NCI-H2107 (cell line): ENCODE results near the gene TIMM50.

Experiments
- DNase-seq: peaks from one replicate; lab custom pipeline; 2025; lab: John Stamatoyannopoulos, UW

The TIMM50 gene

DNA sequence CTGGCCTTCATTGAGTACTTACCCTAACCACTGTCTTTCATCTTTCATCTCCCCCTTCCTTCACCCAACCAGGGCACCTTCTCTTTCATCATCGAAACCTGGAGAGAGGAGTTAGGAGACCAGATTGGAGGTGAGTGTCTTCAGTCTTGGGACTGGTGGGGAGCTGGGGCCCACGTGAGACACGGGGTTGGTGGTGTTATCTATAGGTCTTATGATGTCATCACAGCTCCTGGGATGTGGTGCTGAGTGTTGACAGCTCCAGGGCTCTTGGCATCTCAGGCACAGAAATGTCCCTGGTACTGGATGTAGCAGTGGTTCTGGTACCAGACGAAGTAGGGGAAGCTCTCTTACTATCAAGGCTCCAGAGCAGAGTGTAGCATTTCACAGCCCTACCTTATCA, 19.9 kb downstream of the TIMM50 start:
- DNase-seq, result no peak

DNA sequence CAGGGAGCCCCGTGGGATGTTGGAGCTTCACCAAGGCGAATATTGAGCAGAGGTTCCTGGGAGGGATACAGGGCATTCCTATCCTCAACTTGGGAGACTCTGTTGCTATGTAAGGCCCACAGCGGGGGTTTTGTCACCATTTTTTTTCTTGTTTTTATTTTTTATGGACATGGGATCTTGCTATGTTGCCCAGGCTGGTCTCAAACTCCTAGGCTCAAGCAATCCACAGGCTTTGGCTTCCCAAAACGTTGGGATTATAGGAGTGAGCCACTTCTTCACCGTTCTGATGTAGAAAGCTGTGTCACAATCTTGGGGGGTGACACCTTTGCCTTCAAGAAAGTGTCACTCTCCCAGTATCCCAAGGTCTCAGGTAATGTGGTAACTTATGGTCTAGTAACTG, 20.7 kb downstream of the TIMM50 start:
- no peak for DNase-seq

DNA sequence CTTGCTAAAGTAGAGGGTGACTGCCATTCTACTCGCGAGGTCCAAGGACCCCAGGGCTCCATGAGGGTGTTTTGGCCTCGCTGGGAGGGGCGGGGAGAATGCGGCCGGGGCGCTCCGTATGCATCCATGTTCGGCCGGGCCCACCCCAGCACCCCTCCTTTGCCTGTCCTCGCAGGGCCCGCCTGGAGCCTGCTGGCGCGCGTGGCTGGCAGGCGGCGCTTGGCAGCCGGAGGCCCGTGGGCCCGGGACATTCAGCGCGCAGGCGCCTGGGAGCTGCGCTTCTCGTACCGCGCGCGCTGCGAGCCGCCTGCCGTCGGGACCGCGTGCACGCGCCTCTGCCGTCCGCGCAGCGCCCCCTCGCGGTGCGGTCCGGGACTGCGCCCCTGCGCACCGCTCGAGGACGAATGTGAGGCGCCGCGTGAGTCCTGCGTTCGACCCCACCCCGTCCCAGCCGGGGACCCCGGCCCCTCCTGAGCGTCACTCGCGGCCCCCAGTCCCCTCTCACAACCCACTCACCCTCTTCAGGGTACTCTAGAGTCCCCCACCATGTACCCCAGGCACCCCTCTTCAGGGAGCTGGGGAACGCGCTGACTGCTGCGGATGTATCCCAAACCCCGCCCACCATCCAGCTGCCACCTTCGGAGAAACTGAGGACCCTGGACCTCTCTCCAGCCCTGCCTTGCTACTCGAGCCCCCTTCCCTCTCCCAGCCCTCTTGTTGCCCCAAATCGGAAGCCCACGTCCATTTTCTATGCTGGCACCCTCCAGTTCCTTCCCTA, 22.2 kb downstream of the TIMM50 start:
- no peak for DNase-seq

GRCh38 chr19:39506598-39506943, 25.9 kb downstream of the TIMM50 start:
- DNase-seq, result no peak

- no peak for DNase-seq
These were observed 26.5 kb downstream of the TIMM50 start for GRCh38 chr19:39506944-39507714.

- DNase-seq, result no peak
These were observed 27.2 kb downstream of the TIMM50 start for GRCh38 chr19:39507715-39508364.

GRCh38 chr19:39508629-39509028, 28.0 kb downstream of the TIMM50 start:
- no peak for DNase-seq

GRCh38 chr19:39509233-39509632, 28.6 kb downstream of the TIMM50 start:
- no peak for DNase-seq

- no peak for DNase-seq
These were observed 32.4 kb downstream of the TIMM50 start for GRCh38 chr19:39512988-39513387.

- no peak for DNase-seq
These were observed 34.4 kb downstream of the TIMM50 start, which contains the start of gene SELENOV for GRCh38 chr19:39514840-39515550. Gene SELENOV, plus strand, starts transcription at chr19:39515139. Its CDS starts 74 bp downstream, at chr19:39515213.

DNA sequence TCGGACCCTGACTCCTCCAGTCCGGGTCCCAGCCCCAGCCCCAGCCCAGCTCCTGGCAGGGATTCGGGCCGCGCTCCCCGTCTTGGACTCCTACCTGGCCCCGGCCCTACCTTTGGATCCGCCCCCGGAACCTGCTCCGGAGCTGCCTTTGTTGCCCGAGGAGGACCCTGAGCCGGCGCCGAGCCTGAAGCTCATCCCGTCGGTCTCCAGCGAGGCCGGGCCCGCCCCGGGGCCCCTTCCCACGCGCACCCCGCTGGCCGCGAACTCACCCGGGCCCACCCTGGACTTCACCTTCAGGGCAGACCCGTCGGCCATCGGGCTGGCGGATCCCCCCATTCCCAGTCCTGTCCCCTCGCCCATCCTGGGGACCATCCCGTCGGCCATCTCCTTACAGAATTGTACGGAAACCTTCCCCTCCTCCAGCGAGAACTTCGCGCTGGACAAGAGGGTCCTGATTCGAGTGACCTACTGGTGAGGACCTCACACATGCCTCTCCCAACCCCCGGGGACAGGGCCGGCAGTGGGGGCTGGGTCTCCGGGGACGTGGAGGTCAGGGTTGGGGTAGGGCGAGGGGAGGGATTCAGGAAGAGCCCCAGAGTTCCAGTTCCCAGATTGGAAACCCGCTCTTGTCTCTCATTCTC, 35.0 kb downstream of the TIMM50 start:
- no peak for DNase-seq

DNA sequence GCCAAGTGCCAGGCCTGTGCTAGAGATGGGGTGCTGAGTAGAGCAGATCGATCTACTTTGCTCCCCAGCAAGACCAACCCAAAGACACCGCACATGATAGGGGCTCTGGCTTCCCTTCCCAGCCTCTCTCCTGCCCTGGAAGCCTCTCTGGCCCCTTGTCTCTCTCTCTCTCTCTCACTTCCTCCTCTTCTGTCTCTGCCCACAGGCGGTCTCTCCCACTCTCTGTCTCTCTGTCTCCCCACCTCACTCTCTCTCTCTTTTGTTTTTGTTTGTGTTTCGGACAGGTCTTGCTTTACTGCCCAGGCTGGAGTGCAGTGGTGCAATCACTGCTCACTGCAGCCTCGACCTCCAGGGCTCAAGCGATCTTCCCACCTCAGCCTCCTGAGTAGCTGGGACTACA, 35.6 kb downstream of the TIMM50 start:
- DNase-seq, result no peak

- DNase-seq, result no peak
These were observed 36.8 kb downstream of the TIMM50 start for GRCh38 chr19:39517432-39517831.

DNA sequence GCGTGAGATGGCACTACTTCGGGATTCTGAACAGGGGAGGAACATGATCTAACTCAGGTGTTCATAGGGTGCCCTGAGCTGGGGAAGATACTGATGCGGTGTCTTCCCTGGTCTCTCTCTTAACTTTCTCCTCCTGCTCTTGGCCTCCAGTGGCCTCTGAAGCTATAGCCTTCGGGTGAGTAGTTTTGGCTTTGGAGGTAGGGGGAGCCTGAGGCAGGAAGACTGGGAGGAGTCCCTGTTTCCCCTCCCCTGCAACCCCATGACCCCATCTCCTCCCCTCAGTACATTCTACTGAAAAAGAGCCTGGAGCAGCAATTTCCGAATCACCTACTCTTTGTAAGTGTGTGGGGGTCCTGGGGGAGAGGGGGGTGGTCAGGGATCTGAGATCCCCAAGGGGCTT, 37.8 kb downstream of the TIMM50 start:
- DNase-seq, result no peak

DNA sequence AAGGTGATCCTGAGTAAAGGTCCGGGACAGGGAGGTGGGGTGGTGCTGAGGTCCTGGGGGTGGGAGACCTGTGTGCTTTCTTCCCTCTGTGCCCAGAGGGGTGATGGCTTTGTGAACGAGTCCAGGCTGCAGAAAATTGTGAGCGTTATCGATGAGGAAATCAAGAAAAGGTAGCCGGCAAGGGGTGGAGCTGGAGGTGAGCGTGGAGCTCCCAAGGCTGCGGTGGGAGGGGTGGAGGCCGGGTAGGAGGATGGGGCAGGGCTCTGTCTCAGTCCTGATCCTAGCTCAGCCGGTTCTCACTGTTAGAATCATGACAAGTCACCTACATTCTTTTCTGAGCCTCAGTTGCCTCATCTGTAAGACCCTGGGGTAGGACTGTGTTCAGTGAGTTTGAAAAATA, 38.3 kb downstream of the TIMM50 start:
- DNase-seq, result no peak

DNA sequence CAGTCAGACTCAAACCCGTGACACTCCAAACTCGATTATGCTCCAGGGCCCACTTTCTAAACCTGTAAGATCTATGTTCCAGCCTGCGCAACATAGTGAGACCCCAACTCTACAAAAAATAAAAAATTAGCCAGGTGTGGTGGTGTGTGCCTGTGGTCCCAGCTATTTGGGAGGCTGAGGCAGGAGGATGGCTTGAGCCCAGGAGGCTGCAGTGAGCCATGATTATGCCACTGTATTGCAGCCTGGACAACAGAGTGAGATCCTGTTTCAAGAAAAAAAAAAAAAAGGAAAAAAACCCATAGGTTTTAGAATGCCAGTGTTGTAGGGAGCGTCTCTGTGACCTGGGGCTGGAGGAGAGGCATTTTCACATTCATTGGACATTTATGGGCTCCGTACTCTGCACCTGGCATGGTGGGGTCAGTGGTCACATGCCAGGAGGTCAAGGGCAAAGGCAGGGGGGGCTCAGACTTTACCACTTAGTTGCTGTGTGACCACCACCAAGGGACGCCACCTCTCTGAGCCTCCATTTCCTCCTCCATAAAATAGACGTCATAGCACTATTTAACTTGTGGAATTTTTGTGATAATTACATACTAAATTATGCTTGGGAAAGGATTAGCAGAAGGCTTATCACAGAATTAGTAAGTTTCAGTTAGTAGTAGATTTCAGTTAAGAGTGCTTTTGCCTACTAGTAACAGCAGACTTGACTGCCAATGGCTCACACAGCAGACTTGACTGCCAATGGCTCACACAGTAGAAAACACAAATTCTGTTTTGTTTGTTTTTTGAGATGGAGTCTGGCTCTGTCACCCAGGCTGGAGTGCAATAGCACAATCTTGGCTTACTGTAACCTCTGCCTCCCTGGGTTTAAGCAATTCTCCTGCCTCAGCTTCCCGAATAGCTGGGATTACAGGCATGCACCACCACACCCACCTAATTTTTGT, 40.2 kb downstream of the TIMM50 start:
- no peak for DNase-seq

DNA sequence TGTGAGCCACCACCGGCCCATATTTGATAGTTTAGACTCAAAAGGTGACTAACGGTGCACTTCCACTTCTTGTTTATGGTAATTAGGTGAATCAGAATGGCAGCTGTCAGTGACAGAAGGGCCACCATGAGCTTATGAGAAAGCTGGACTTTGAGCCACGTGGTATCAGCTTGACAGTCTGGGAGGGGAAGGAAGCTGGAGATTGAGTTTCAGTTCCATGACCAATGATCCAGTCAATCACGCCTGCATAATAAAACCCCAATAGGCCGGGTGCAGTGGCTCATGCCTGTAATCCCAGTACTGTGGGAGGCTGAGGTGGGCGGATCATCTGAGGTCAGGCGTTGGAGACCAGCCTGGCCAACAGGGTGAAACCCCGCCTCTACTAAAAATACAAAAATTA, 43.9 kb downstream of the TIMM50 start:
- no peak for DNase-seq

DNA sequence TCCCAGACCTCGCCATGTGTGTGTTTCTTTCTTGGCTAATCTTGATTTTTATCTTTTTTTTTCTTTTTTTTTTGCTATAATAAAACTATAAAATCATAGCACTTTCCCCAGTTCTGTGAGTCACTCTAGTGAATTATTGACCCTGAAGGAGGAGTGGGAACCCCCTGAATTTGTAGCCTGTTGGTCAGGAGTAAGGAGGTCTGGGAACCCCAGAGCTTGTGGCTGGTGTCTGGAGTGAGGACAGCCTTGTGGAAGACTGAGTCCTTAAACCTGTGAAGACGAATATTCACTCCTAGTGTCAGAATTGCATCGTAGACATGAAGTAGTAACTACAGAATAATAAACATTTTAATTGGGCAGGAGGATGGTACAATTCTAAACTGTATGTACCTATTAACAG, 44.6 kb downstream of the TIMM50 start:
- DNase-seq, result no peak

DNA sequence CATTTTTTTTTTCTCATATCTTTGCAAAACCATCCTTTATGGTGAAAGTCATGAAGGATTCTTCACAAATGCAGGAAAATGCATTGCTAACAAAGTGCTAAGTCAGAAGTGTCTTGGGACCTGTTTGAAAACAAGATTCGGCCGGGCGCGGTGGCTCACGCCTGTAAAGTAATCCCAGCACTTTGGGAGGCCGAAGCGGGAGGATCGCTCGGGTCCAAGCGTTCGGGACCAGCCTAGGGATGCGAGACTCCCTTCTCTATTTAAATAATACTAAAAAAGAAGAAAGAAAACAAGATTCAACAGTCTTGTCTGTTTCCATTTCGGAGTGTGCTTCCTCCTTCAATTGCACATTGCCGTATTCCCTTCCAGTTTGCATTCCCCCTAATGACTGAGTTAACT, 51.2 kb downstream of the TIMM50 start:
- DNase-seq, result no peak

DNA sequence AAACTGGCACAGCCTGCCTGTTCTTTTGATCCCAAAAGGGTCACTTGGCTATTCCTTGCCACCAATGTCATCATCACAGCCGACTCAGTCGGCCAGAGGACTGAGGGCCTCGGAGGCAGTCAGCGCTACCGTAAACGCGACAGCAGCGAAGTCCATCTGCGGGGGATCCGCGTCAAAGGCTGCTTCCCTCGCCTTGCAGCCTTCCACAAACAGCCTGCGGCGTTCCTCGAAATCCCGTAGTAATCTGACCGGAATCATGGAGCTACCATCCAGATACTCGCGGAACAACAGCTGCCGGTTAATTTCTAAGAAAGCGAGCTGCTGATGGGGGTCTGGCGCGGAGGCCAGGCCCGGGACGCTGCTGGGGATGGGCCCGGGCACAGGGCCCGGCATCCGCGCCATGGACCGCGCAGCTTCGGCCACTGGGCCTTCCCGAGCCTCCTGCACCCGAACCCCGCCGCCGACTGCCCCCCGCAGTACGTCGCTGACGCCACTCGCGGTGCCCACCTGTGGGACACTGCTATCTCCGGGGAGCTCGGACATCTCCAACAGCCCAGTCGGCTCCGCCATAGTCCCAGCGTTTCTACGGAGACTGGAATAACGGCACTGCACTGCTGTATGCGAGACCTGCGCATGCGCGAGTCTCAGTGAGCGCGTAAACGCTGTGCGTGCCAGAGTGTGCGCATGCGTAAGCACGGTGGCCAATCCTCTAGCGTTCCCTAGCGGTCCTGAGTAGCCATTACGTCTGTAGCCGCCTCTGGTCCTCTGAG, 51.8 kb downstream of the TIMM50 start, which contains the start of gene EID2B:
Gene EID2B, minus strand, starts transcription at position 620 of the 770 bp plus-strand sequence. Its CDS starts 50 bp downstream, at position 570.
- peak; percentile 95 for DNase-seq
